Transverse colon (tissue), 4 donors: ENCODE measurements around the gene TMEM190. TPM values are rescaled to one million over a fixed set of nuclear protein-coding genes. Genes with fewer than 3 reads are reported as not detected.
"Not testable (repeated sequence)": the region's sequence is repeated elsewhere in the genome, so short reads cannot be mapped to it uniquely, and the experiment has no call there.

Experiments
- DNase-seq: peaks from one replicate; pipeline ENCODE4 v3.0.0-alpha.2; 2019
- H3K27ac ChIP-seq, 4 donors: fragments of 200-600 bp; sonication (generic); 2 replicates each; pipeline ENCODE4 v1.5.1; 2016 to 2018; ENCODE audit warnings: inconsistent platforms in 4 of 4
- H3K27me3 ChIP-seq: fragments of 200-600 bp; sonication (generic); 2 replicates; pipeline ENCODE4 v1.5.1; 2017; ENCODE audit warnings: inconsistent platforms
- H3K36me3 ChIP-seq, 4 donors: fragments of 200-600 bp; sonication (generic); 2 replicates each; pipeline ENCODE4 v1.5.1; 2017 to 2019; ENCODE audit warnings: inconsistent platforms in 4 of 4
- H3K4me1 ChIP-seq, 4 donors: fragments of 200-600 bp; sonication (generic); 2 replicates each; pipeline ENCODE4 v1.5.1; 2017 to 2020; ENCODE audit warnings: inconsistent platforms in 4 of 4
- H3K4me3 ChIP-seq, 4 donors: fragments of 200-600 bp; sonication (generic); 1 replicate in 1 of 4; 2 replicates in 3 of 4; pipeline versions ENCODE4 v1.5.1 to v1.6.1; 2017 to 2019; ENCODE audit warnings: inconsistent platforms in 4 of 4
- H3K9me3 ChIP-seq, 2 donors: fragments of 200-600 bp; sonication (generic); 2 replicates each; pipeline ENCODE4 v1.5.1; 2017 to 2019; ENCODE audit warnings: inconsistent platforms in 2 of 2
- EP300 ChIP-seq: sonication (generic); formaldehyde crosslinking; IDR thresholded peaks from one replicate; pipeline ENCODE4 v1.6.1; 2017; ENCODE audit warnings: antibody characterized with exemption, low read depth
- POLR2A ChIP-seq: fragments of 450-650 bp; IDR thresholded peaks from one replicate; pipeline ENCODE4 v1.6.1; 2016; ENCODE audit warnings: antibody characterized with exemption, mild to moderate bottlenecking, moderate library complexity
- POLR2AphosphoS5 ChIP-seq, 3 donors: sonication (generic); formaldehyde crosslinking; IDR thresholded peaks; one replicate each; pipeline ENCODE4 v1.6.1; 2016; ENCODE audit warnings: antibody characterized with exemption in 3 of 3
- WGBS, 2 donors: methylation state at CpG; one replicate each; pipeline ENCODE4 v1.1.5; 2018; ENCODE audit warnings: low coverage in 1 of 2; 5-methylcytosine and 5-hydroxymethylcytosine counted together
- in situ Hi-C, 4 donors: fragments of 200-750 bp; cut with MboI; loops; one replicate each; pipeline versions ENCODE4 v1.15.0 to v1.15.1; 2017; ENCODE audit warnings: low sequenced_read_pairs in 3 of 4, low pct_ligation_motif_present in 1 of 4, low pct_unique_long_range_greater_than_20kb in 1 of 4
- intact Hi-C: fragments of 100-400 bp; cut with DNase I; formaldehyde crosslinking; loops from one replicate; pipeline ENCODE4 v1.15.1; 2023; ENCODE audit warnings: low total_unique reads
- total RNA-seq, 4 donors: library from RNA; depleted of rRNA; stranded (reverse); fragments of >200 nt; gene quantifications; one replicate each; pipeline ENCODE4 v1.1.0, GENCODE V29; 2016
- TF ChIP-seq, protein P1 (sequence below), 5 experiments: fragments of 200-600 bp in 3 of 5; fragments of 450-650 bp in 2 of 5; sonication (generic) in 3 of 5; IDR thresholded peaks; 1 replicate in 2 of 5; 2 replicates in 3 of 5; pipeline ENCODE4 v1.5.1; 2016 to 2017; ENCODE audit warnings: antibody characterized with exemption in 5 of 5, inconsistent platforms in 3 of 5, mild to moderate bottlenecking in 2 of 5, moderate library complexity in 1 of 5

The TMEM190 gene
- not detected for total RNA-seq

DNA sequence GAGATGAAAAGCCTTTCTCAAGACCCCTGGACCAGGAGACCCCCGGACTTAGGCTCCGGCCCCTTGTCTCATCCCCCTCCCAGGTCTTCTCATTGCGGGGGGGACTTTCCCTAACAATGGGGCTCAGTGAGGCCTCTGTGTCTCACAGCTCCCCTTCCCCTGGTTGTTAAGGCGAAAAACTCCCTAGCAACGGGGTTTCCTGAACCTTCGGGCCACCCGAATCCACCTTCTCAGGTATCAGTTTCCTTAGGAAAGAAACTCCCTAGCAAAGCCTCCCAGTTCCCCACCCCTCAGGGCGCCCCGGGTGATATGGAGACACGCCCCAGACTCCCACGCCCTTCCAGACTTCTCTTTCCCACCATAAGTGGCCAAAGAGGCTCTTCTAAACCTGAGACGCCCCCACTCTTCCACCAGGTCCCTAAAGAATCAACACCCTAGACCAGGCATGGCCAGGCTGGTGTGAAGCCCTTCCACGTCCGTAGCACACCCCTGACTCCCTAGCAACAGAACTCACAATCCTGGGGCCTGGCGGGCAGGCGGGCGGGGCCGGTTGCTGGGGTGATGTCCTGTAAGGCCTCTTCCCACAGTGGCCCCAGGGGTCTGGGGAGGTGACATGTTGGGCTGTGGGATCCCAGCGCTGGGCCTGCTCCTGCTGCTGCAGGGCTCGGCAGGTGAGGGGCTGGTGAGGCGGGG lies at the start of gene TMEM190:
Gene TMEM190, plus strand, starts transcription at position 586 of the 693 bp plus-strand sequence. Its CDS starts 28 bp downstream, at position 614.
- DNase-seq: no peak
- in situ Hi-C loops (loop anchor here in 1 of 4 donors (25.0 kb wide), 1 partner anchor 89 kb away; the partner anchor contains the start of genes BRSK1 and HSPBP1), intact Hi-C loops (no loop called here)
- Histone ChIP-seq H3K4me1 (peaks cover 0 to 18% (median 7%) of the 10 kb centered on the region in 4 donors), H3K4me3 (no peak within 1 kb of the TSS), H3K27ac (no peak within 1 kb of the TSS), H3K9me3 (no peaks in the 10 kb centered on the region), H3K36me3 (no peaks in the 10 kb centered on the region), H3K27me3 (peaks cover 53% of the 10 kb centered on the region)
- 32 to 41% methylated on average over 6 to 20 of the region's 21 CpGs for WGBS, 2 donors
- TF ChIP-seq, protein P1, sequence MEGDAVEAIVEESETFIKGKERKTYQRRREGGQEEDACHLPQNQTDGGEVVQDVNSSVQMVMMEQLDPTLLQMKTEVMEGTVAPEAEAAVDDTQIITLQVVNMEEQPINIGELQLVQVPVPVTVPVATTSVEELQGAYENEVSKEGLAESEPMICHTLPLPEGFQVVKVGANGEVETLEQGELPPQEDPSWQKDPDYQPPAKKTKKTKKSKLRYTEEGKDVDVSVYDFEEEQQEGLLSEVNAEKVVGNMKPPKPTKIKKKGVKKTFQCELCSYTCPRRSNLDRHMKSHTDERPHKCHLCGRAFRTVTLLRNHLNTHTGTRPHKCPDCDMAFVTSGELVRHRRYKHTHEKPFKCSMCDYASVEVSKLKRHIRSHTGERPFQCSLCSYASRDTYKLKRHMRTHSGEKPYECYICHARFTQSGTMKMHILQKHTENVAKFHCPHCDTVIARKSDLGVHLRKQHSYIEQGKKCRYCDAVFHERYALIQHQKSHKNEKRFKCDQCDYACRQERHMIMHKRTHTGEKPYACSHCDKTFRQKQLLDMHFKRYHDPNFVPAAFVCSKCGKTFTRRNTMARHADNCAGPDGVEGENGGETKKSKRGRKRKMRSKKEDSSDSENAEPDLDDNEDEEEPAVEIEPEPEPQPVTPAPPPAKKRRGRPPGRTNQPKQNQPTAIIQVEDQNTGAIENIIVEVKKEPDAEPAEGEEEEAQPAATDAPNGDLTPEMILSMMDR (IDR thresholded peaks at IDR 0.05): no peak
- TF ChIP-seq POLR2A (no peak), POLR2AphosphoS5 (IDR thresholded peaks at IDR 0.05) (no peak), EP300 (no peak)

DNA sequence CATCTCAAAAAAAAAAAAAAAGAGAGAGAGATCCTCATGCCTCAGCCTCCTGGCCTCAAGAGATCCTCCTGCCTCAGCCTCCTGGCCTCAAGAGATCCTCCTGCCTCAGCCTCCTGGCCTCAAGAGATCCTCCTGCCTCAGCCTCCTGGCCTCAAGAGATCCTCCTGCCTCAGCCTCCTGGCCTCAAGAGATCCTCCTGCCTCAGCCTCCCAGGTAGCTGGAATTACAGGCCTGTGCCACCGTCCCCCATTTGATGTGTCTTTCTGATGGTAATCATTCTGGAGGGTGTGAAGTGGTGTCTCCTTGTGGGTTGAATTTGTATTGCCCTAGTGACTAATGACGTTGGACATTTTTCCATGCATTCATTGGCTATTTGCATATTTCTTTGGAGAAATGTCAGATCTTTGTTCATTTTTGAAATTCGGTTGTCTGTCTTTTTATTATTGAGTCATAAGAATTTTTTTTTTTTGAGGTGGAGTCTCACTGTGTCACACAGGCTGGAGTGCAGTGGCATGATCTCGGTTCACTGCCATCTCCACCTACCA lies 47.8 kb upstream of the TMEM190 start:
- DNase-seq, intact Hi-C loops, H3K27ac ChIP-seq, H3K4me3 ChIP-seq, H3K9me3 ChIP-seq, in situ Hi-C loops, H3K4me1 ChIP-seq, H3K36me3 ChIP-seq, H3K27me3 ChIP-seq: not testable (repeated sequence)
- 62 to 66% methylated on average over 3 to 4 of the region's 4 CpGs for WGBS, 2 donors

DNA sequence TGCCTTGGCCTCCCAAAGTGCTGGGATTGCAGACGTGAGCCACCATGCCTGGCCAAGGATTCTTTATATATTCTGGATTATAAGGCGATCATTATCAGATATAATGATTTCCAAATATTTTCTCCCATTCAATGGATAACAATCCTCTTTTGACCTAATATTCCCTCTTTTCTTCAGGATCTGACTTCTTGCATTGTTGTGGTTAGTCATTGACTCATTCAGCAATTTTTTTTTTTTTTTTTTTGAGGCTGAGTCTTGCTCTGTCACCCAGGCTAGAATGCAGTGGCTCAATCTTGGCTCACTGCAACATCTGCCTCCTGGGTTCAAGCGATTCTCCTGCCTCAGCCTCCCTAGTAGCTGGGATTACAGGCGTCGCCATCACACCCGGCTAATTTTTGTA lies 46.8 kb upstream of the TMEM190 start:
- H3K27ac ChIP-seq, DNase-seq, H3K9me3 ChIP-seq, intact Hi-C loops, H3K4me3 ChIP-seq, in situ Hi-C loops, H3K36me3 ChIP-seq, H3K27me3 ChIP-seq: not testable (repeated sequence)
- H3K4me1 ChIP-seq: peaks cover 0 to 10% (median 6%) of the 10 kb centered on the region in 4 donors
- WGBS, 2 donors: 92 to 100% methylated on average over 2 to 6 of the region's 6 CpGs

DNA sequence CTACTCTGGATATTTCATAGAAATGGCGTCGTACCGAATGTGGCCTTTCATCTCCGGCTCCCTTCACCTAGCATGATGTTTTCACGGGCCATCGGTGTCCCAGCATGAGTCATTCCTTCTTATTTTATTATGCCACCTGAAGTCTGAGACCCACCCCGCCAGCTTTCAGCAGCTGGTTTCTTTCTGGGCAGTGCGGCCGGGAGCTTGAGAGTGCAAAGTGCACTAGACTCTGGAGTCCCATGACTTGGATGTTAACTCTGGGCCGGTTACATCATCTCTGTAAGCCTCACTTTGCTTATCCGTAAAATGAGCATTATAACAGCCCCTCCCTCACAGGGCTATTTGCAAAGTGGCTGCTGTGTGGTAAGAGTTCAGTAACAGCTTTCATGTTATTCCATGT lies 42.8 kb upstream of the TMEM190 start:
- DNase-seq: peak; percentile 88
- Histone ChIP-seq H3K27ac (peak overlapping the region; percentile 67 to 81 (median 72)), H3K4me1 (peaks cover 0 to 19% (median 12%) of the 10 kb centered on the region in 4 donors), H3K27me3 (no peaks in the 10 kb centered on the region), H3K36me3 (no peaks in the 10 kb centered on the region), H3K9me3 (no peaks in the 10 kb centered on the region), H3K4me3 (no peak overlapping the region)
- 47 to 54% methylated on average over 4 to 11 of the region's 11 CpGs for WGBS, 2 donors
- intact Hi-C loops: no loop called here
- in situ Hi-C loops: no loop called here
- no peak for TF ChIP-seq EP300
- peak in 2 of 3 donors; percentile 57 to 60 for TF ChIP-seq POLR2AphosphoS5 (IDR thresholded peaks at IDR 0.05)
- TF ChIP-seq, protein P1 (IDR thresholded peaks at IDR 0.05): no peak
- no peak for TF ChIP-seq POLR2A

DNA sequence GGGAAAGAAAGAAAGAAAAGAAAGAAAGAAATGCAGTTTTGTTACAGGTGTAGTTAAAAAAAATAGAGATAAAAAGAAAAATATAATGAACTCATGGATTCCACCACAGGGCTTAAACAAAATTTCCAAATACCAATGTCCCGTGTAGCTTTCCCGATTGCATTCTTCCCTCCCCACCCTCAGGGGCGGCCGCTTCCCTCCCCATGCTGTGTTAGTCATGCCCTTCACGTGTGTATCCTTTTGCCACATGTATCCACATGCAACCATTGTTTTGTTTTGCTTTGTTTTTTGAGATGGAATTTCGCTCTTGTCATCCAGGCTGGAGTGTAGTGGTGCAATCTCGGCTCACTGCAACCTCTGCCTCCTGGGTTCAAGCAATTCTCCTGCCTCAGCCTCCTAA lies 40.5 kb upstream of the TMEM190 start:
- Histone ChIP-seq H3K4me1 (peaks cover 6 to 30% (median 25%) of the 10 kb centered on the region in 4 donors), H3K27me3 (no peaks in the 10 kb centered on the region), H3K27ac (no peak overlapping the region), H3K9me3 (no peaks in the 10 kb centered on the region), H3K4me3 (no peak overlapping the region), H3K36me3 (no peaks in the 10 kb centered on the region)
- in situ Hi-C loops (no loop called here), intact Hi-C loops (no loop called here)
- TF ChIP-seq POLR2AphosphoS5 (IDR thresholded peaks at IDR 0.05): no peak
- no peak for TF ChIP-seq EP300
- TF ChIP-seq POLR2A: no peak
- TF ChIP-seq, protein P1 (IDR thresholded peaks at IDR 0.05): no peak
- WGBS, 2 donors: 80 to 81% methylated on average over 5 to 7 of the region's 7 CpGs
- DNase-seq: no peak
